Fibroblast of lung (primary cell): ENCODE data around the gene LMO4. TPM values are rescaled to one million over a fixed set of nuclear protein-coding genes. Genes with fewer than 3 reads are reported as not detected.

Experiments
- DNase-seq, 2 donors: peaks; one replicate each; pipeline versions ENCODE4 v3.0.0 to v3.0.0-alpha.2; 2010; ENCODE audit warnings: low read depth in 2 of 2
- H2AFZ ChIP-seq: 2 replicates; pipeline ENCODE4 v1.5.1; 2012; ENCODE audit warnings: low read length, control low read depth, inconsistent platforms
- H3K27ac ChIP-seq: 2 replicates; pipeline ENCODE4 v1.5.1; 2011; ENCODE audit warnings: low read length, control low read depth; ENCODE audit not compliant: insufficient read depth
- H3K27me3 ChIP-seq: 2 replicates; pipeline ENCODE4 v1.5.1; 2011; ENCODE audit warnings: mild to moderate bottlenecking, low read length; ENCODE audit not compliant: control insufficient read depth, insufficient read depth
- H3K36me3 ChIP-seq: 2 replicates; pipeline ENCODE4 v1.5.1; 2011; ENCODE audit warnings: low read length; ENCODE audit not compliant: control insufficient read depth, insufficient read depth
- H3K4me1 ChIP-seq: 2 replicates; pipeline ENCODE4 v1.5.1; 2011; ENCODE audit warnings: low read length; ENCODE audit not compliant: control insufficient read depth, insufficient read depth; ENCODE audit errors: extremely low read depth
- H3K4me2 ChIP-seq: 2 replicates; pipeline ENCODE4 v1.5.1; 2011; ENCODE audit warnings: low read length, control low read depth; ENCODE audit not compliant: insufficient read depth; ENCODE audit errors: extremely low read depth
- H3K4me3 ChIP-seq, 4 experiments: fragments of 200-600 bp in 1 of 4; sonication (generic) in 1 of 4; replicated peaks in 1 of 4; 2 replicates each; pipeline ENCODE4 v1.5.1; 2011 to 2016; ENCODE audit warnings: low read length in 4 of 4, low read depth in 3 of 4, mild to moderate bottlenecking in 3 of 4, control low read depth in 2 of 4, inconsistent platforms in 1 of 4, mixed read lengths in 1 of 4; ENCODE audit not compliant: insufficient read depth in 1 of 4; ENCODE audit errors: control extremely low read depth in 1 of 4
- H3K79me2 ChIP-seq: 2 replicates; pipeline ENCODE4 v1.5.1; 2012; ENCODE audit warnings: mild to moderate bottlenecking, low read length, inconsistent platforms; ENCODE audit not compliant: control insufficient read depth, insufficient read depth
- H3K9ac ChIP-seq: 2 replicates; pipeline ENCODE4 v1.5.1; 2011; ENCODE audit warnings: mild to moderate bottlenecking, low read length, control low read depth; ENCODE audit not compliant: insufficient read depth
- H3K9me3 ChIP-seq: 2 replicates; pipeline ENCODE4 v1.5.1; 2012; ENCODE audit warnings: low read depth, low read length; ENCODE audit not compliant: control insufficient read depth, insufficient read depth
- H4K20me1 ChIP-seq: 2 replicates; pipeline ENCODE4 v1.5.1; 2011; ENCODE audit warnings: low read length; ENCODE audit not compliant: control insufficient read depth, insufficient read depth; ENCODE audit errors: extremely low read depth
- CTCF ChIP-seq, 2 donors: IDR thresholded peaks in 1 of 2; conservative IDR thresholded peaks in 1 of 2; 1 replicate in 1 of 2; 2 replicates in 1 of 2; pipeline ENCODE4 v1.5.1; 2011 to 2012; ENCODE audit warnings: low read length in 2 of 2, control low read depth in 1 of 2, inconsistent platforms in 1 of 2, low read depth in 1 of 2, mild to moderate bottlenecking in 1 of 2
- EZH2 ChIP-seq: IDR thresholded peaks from 2 replicates; pipeline ENCODE4 v1.5.1; 2012; ENCODE audit warnings: low read length, control low read depth, mild to moderate bottlenecking; ENCODE audit errors: missing control alignments
- polyA plus RNA-seq, 2 donors: library from polyadenylated mRNA; depleted of rRNA in 1 of 2; stranded (reverse) in 1 of 2; unstranded in 1 of 2; fragments of >200 nt; gene quantifications; 2 replicates each; pipeline ENCODE4 v1.2.1, GENCODE V29; 2011 to 2012; ENCODE audit warnings: missing spikeins in 1 of 2
- total RNA-seq: library from RNA; depleted of rRNA; stranded (reverse); fragments of >200 nt; gene quantifications from 2 replicates; pipeline ENCODE4 v1.2.1, GENCODE V29; 2014

The LMO4 gene
- total and polyA plus RNA-seq, 2 donors (not counting 1 experiment from before 2014, with no cell fraction given), result 61.9 to 91.4 TPM

DNA sequence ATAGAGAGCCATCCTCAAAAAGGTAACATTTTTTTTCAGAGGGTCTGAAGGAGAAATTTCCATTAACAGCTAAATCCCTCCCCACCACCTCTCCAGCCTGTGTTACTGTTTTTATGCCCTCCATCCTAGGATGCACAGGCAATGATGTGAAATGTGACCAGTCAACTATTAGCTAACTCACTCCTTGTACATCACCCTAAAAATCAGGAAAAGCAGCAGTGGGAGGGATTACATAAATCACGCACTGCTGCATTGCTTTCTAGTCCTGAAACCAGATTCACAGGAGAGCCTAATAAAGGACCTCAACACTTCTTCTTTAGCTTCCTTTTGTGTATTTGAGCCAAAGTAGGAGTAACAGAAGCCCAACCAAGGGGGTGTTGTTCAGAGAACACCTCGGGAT lies 66.3 kb downstream of the LMO4 start:
- Histone ChIP-seq H3K4me3 (no peak overlapping the region), H3K36me3 (no peaks in the 10 kb centered on the region), H2AFZ (no peak overlapping the region), H3K27me3 (no peaks in the 10 kb centered on the region), H3K4me2 (no peak overlapping the region), H3K9me3 (no peaks in the 10 kb centered on the region), H4K20me1 (no peaks in the 10 kb centered on the region), H3K79me2 (no peaks in the 10 kb centered on the region), H3K9ac (no peak overlapping the region), H3K27ac (no peak overlapping the region), H3K4me1 (no peaks in the 10 kb centered on the region)
- TF ChIP-seq EZH2, result no peak
- no peak for TF ChIP-seq CTCF (conservative IDR thresholded peaks at IDR 0.05 in 1 of 2, IDR thresholded peaks at IDR 0.05 in 1 of 2; ENCODE audit: low read depth in 1 of 2, low read length in 2 of 2)
- DNase-seq, result no peak
